RWPE2 (cell line): ENCODE results near the gene SMYD3.

Experiments used
- ATAC-seq: fragments of 200-7000 bp; cut with Tn5 transposase; 3 replicates; pipeline ENCODE4 v1.9.1; 2021; ENCODE audit warnings: low read depth
- DNase-seq: peaks from one replicate; pipeline ENCODE4 v3.0.0-alpha.2; 2020; ENCODE audit warnings: low spot score
- H3K27ac ChIP-seq: fragments of 450-650 bp; 2 replicates; pipeline ENCODE4 v1.5.1; 2017; ENCODE audit warnings: mild to moderate bottlenecking; ENCODE audit not compliant: poor library complexity, severe bottlenecking
- H3K27me3 ChIP-seq: fragments of 250-450 bp; sonication (Bioruptor Pico); 2 replicates; pipeline ENCODE4 v1.5.1; 2021; ENCODE audit warnings: mild to moderate bottlenecking, moderate library complexity; ENCODE audit not compliant: insufficient read depth, poor library complexity, severe bottlenecking
- H3K36me3 ChIP-seq: fragments of 250-450 bp; sonication (Bioruptor Pico); 2 replicates; pipeline ENCODE4 v1.5.1; 2020; ENCODE audit warnings: low read depth, mild to moderate bottlenecking, moderate library complexity
- H3K4me1 ChIP-seq: fragments of 250-450 bp; sonication (Bioruptor Pico); 2 replicates; pipeline ENCODE4 v1.5.1; 2021; ENCODE audit warnings: mild to moderate bottlenecking, moderate library complexity; ENCODE audit not compliant: insufficient read depth, poor library complexity, severe bottlenecking
- H3K4me3 ChIP-seq: fragments of 250-450 bp; sonication (Bioruptor Pico); 2 replicates; pipeline ENCODE4 v1.5.1; 2021; ENCODE audit warnings: mild to moderate bottlenecking, moderate library complexity; ENCODE audit not compliant: severe bottlenecking
- H3K9me3 ChIP-seq: fragments of 250-450 bp; sonication (Bioruptor Pico); 2 replicates; pipeline ENCODE4 v1.5.1; 2021; ENCODE audit warnings: mild to moderate bottlenecking, moderate library complexity; ENCODE audit not compliant: severe bottlenecking
- CTCF ChIP-seq: fragments of 450-650 bp; IDR thresholded peaks from one replicate; pipeline ENCODE4 v1.5.1; 2017; ENCODE audit warnings: mild to moderate bottlenecking, moderate library complexity; ENCODE audit not compliant: poor library complexity, severe bottlenecking

The SMYD3 gene

GRCh38 chr1:245996811-245997210 lies 510.3 kb downstream of the SMYD3 start:
- no peaks in the 10 kb centered on the region for H3K36me3 ChIP-seq
- peaks cover 7% of the 10 kb centered on the region for H3K4me1 ChIP-seq
- no peak for TF ChIP-seq CTCF
- ATAC-seq, result no peak
- no peak for DNase-seq
- H3K9me3 ChIP-seq, result no peaks in the 10 kb centered on the region
- H3K4me3 ChIP-seq, result no peak overlapping the region
- no peaks in the 10 kb centered on the region for H3K27me3 ChIP-seq
- H3K27ac ChIP-seq, result no peak overlapping the region

- no peak overlapping the region for H3K4me3 ChIP-seq
- ATAC-seq (no peak), DNase-seq (no peak)
- H3K36me3 ChIP-seq, result no peaks in the 10 kb centered on the region
- no peak for TF ChIP-seq CTCF
- no peaks in the 10 kb centered on the region for H3K9me3 ChIP-seq
- no peaks in the 10 kb centered on the region for H3K27me3 ChIP-seq
- H3K4me1 ChIP-seq, result peaks cover 7% of the 10 kb centered on the region
- no peak overlapping the region for H3K27ac ChIP-seq
Measured at GRCh38 chr1:245995474-245995873, 511.6 kb downstream of the SMYD3 start.

GRCh38 chr1:245991266-245991665 lies 515.8 kb downstream of the SMYD3 start:
- TF ChIP-seq CTCF, result no peak
- no peaks in the 10 kb centered on the region for H3K27me3 ChIP-seq
- H3K4me3 ChIP-seq, result no peak overlapping the region
- no peak for ATAC-seq
- no peak overlapping the region for H3K27ac ChIP-seq
- DNase-seq, result no peak
- no peaks in the 10 kb centered on the region for H3K36me3 ChIP-seq
- H3K4me1 ChIP-seq, result peaks cover 9% of the 10 kb centered on the region
- H3K9me3 ChIP-seq, result no peaks in the 10 kb centered on the region

- Histone ChIP-seq H3K4me1 (peaks cover 9% of the 10 kb centered on the region), H3K27me3 (no peaks in the 10 kb centered on the region), H3K4me3 (no peak overlapping the region), H3K36me3 (no peaks in the 10 kb centered on the region), H3K27ac (no peak overlapping the region), H3K9me3 (no peaks in the 10 kb centered on the region)
- no peak for ATAC-seq
- no peak for DNase-seq
- TF ChIP-seq CTCF, result no peak
Measured at GRCh38 chr1:245990315-245991022, 516.6 kb downstream of the SMYD3 start.

GRCh38 chr1:245988393-245989078 lies 518.5 kb downstream of the SMYD3 start:
- no peak overlapping the region for H3K27ac ChIP-seq
- no peaks in the 10 kb centered on the region for H3K27me3 ChIP-seq
- H3K9me3 ChIP-seq, result no peaks in the 10 kb centered on the region
- DNase-seq (no peak), ATAC-seq (no peak)
- no peak overlapping the region for H3K4me3 ChIP-seq
- no peaks in the 10 kb centered on the region for H3K36me3 ChIP-seq
- H3K4me1 ChIP-seq, result peaks cover 9% of the 10 kb centered on the region
- TF ChIP-seq CTCF, result no peak
